HepG2 (cell line): Measurements from ENCODE around the gene HPS3. TPM values are rescaled to one million over a fixed set of nuclear protein-coding genes. Genes with fewer than 3 reads are reported as not detected.

Source experiments
- ATF7-NPFF ChIP-seq: sonication (generic); formaldehyde crosslinking; IDR thresholded peaks from 2 replicates; pipeline ENCODE4 v1.8.1; 2023; ENCODE audit warnings: mild to moderate bottlenecking, low read depth, missing genetic modification reagents, moderate library complexity
- CCAR2 ChIP-seq: fragments of 200-400 bp; formaldehyde crosslinking; optimal IDR thresholded peaks from 2 replicates; pipeline ENCODE3; 2018; ENCODE audit warnings: low read depth, mild to moderate bottlenecking, low read length, moderate library complexity
- CCDC6 ChIP-seq: sonication (generic); formaldehyde crosslinking; IDR thresholded peaks from 2 replicates; pipeline ENCODE4 v1.8.1; 2022; ENCODE audit warnings: mild to moderate bottlenecking, missing genetic modification reagents, moderate library complexity
- ELF1 ChIP-seq: sonication (generic); formaldehyde crosslinking; IDR thresholded peaks from 2 replicates; pipeline ENCODE4 v1.4.0; 2020; ENCODE audit warnings: missing genetic modification reagents
- IKZF1 ChIP-seq: fragments of 450-650 bp; IDR thresholded peaks from 2 replicates; pipeline ENCODE4 v1.7.1; 2016
- KDM5A ChIP-seq: fragments of 200-600 bp; sonication (generic); IDR thresholded peaks from 2 replicates; pipeline ENCODE4 v1.7.0; 2018; ENCODE audit warnings: antibody characterized with exemption, mild to moderate bottlenecking, low read length, borderline replicate concordance
- KLF11 ChIP-seq: IDR thresholded peaks from 2 replicates; pipeline ENCODE4 v1.6.1; 2016; ENCODE audit warnings: missing compliant biosample characterization
- NFE2L2 ChIP-seq: fragments of 150-350 bp; IDR thresholded peaks from 2 replicates; pipeline ENCODE4 v1.6.1; 2014; ENCODE audit warnings: low read length
- PRMT3 ChIP-seq: sonication (generic); formaldehyde crosslinking; IDR thresholded peaks from 2 replicates; pipeline ENCODE4 v1.8.1; 2022; ENCODE audit warnings: low read depth, mild to moderate bottlenecking, moderate library complexity, missing genetic modification reagents, borderline replicate concordance
- SAFB2 ChIP-seq: sonication (generic); formaldehyde crosslinking; IDR thresholded peaks from 2 replicates; pipeline ENCODE4 v1.5.1; 2020; ENCODE audit warnings: missing genetic modification reagents, low read depth, mild to moderate bottlenecking, borderline replicate concordance
- YY1 ChIP-seq: IDR thresholded peaks from 2 replicates; pipeline ENCODE4 v1.6.1; 2011; ENCODE audit warnings: low read length, low read depth, moderate library complexity, mild to moderate bottlenecking; ENCODE audit not compliant: insufficient read depth, insufficient replicate concordance
- ZNF382 ChIP-seq: sonication (generic); formaldehyde crosslinking; IDR thresholded peaks from 2 replicates; pipeline ENCODE4 v1.5.0; 2020; ENCODE audit warnings: missing genetic modification reagents, mild to moderate bottlenecking, borderline replicate concordance
- ZNF761 ChIP-seq: sonication (generic); formaldehyde crosslinking; conservative IDR thresholded peaks from 2 replicates; pipeline ENCODE4 v1.4.0; 2020; ENCODE audit warnings: mild to moderate bottlenecking, missing genetic modification reagents
- polyA plus RNA-seq, 8 experiments: library from polyadenylated mRNA; depleted of rRNA in 3 of 8; stranded (reverse) in 7 of 8; unstranded in 1 of 8; fragments of >200 nt; fragmentation: Illumina TruSeq in 4 of 8; extraction: Trizol in 4 of 8; gene quantifications; 2 replicates each; pipeline versions ENCODE4 v1.2.1 to v1.2.3, GENCODE V29; 2011 to 2016; ENCODE audit warnings: low read depth in 4 of 8, missing spikeins in 1 of 8, mixed read lengths in 1 of 8; ENCODE audit not compliant: insufficient read depth in 1 of 8
- total RNA-seq, 5 experiments: library from RNA; depleted of rRNA; stranded (reverse); fragments of >200 nt; fragmentation: Illumina TruSeq; extraction: Trizol; gene quantifications; 2 replicates each; pipeline ENCODE4 v1.2.3, GENCODE V29; 2016; ENCODE audit warnings: low read depth in 1 of 5
- TF ChIP-seq, protein P1 (sequence below): sonication (generic); formaldehyde crosslinking; IDR thresholded peaks from 2 replicates; pipeline ENCODE4 v1.4.0; 2020; ENCODE audit warnings: mild to moderate bottlenecking, missing genetic modification reagents
- TF ChIP-seq, protein P2 (sequence below): IDR thresholded peaks from 2 replicates; pipeline ENCODE4 v1.6.1; 2012; ENCODE audit warnings: low read length, improper control_type of control experiment
- TF ChIP-seq, protein P3 (sequence below): sonication (generic); formaldehyde crosslinking; IDR thresholded peaks from 2 replicates; pipeline ENCODE4 v1.8.0; 2022; ENCODE audit warnings: mild to moderate bottlenecking, missing genetic modification reagents

The HPS3 gene
- total and polyA plus RNA-seq, 2 of the 13 experiments (the other 11 are each of a cell fraction or from before 2014, with no cell fraction given), result 9.5 to 18.9 TPM

DNA sequence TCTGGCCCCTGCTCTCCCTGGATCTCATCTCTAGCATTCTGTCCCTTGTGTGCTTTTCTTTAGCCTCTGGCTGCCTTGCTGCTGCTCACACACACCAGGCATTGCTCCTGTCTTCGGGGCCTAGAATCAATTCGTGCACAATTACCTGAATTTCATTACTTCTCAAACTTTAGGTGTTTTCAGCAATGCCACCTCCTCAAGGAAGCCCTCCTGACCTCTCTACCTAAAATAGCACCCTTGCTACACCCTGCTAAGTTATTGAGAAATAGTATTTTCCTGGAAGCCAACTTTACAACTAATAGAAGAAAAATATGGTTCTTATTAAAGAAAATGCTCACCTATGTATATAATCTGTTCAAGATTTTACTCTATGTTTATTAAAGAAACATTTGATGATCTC is 51.7 kb downstream of the HPS3 start (continued):
- TF ChIP-seq, protein P1, sequence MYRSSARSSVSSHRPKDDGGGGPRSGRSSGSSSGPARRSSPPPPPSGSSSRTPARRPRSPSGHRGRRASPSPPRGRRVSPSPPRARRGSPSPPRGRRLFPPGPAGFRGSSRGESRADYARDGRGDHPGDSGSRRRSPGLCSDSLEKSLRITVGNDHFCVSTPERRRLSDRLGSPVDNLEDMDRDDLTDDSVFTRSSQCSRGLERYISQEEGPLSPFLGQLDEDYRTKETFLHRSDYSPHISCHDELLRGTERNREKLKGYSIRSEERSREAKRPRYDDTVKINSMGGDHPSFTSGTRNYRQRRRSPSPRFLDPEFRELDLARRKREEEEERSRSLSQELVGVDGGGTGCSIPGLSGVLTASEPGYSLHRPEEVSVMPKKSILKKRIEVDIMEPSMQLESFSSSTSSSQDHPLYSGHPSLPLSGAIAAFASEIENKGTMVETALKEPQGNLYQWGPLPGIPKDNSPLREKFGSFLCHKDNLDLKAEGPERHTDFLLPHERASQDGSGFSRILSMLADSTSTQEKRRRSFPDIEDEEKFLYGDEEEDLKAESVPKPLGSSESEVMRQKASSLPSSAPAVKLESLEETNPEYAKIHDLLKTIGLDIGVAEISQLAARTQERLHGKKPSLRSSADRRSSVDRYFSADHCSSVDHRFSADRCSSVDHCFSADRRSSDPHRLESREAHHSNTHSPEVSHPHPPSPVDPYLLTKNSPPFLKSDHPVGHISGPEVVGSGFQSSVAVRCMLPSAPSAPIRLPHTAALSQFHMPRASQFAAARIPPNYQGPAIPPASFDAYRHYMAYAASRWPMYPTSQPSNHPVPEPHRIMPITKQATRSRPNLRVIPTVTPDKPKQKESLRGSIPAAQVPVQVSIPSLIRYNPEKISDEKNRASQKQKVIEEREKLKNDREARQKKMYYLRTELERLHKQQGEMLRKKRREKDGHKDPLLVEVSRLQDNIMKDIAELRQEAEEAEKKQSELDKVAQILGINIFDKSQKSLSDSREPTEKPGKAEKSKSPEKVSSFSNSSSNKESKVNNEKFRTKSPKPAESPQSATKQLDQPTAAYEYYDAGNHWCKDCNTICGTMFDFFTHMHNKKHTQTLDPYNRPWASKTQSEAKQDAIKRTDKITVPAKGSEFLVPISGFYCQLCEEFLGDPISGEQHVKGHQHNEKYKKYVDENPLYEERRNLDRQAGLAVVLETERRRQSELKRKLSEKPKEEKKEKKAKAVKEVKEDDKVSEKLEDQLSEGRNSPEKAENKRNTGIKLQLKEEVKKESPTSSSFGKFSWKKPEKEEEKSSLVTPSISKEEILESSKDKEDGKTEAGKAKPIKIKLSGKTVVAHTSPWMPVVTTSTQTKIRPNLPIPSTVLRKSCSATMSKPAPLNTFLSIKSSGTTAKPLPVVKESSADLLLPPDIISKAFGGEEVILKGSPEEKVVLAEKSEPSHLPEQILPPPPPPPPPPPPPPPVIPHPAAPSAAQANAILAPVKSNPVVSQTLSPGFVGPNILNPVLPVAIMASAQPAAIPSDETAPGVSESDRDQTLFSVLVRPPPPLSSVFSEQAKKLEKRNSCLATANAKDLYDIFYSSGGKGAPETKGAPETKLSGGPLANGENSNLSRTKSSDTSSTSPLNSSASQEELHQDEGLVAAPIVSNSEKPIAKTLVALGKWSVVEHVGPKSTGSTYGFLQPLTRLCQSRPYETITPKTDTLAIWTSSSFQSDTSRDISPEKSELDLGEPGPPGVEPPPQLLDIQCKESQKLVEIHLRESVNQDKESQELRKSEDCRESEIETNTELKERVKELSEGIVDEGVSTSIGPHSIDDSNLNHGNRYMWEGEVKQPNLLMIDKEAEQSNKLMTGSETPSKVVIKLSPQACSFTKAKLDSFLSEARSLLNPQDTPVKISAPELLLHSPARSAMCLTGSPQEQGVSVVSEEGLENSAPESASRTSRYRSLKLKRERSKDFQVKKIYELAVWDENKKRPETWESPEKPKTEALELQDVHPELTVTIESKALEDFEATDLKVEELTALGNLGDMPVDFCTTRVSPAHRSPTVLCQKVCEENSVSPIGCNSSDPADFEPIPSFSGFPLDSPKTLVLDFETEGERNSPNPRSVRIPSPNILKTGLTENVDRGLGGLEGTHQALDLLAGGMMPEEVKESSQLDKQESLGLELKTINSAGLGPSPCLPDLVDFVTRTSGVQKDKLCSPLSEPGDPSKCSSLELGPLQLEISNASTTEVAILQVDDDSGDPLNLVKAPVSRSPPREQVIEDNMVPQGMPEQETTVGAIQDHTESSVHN, result no peak
- TF ChIP-seq CCAR2 (no peak), SAFB2 (CRISPR knock-in tag) (no peak), ATF7-NPFF (no peak), NFE2L2 (no peak), KDM5A (no peak), ZNF382 (CRISPR knock-in tag) (no peak), PRMT3 (CRISPR knock-in tag) (no peak), CCDC6 (CRISPR knock-in tag) (no peak), YY1 (no peak), ELF1 (CRISPR knock-in tag) (no peak), KLF11 (CRISPR knock-in tag) (no peak), ZNF761 (CRISPR knock-in tag) (no peak), IKZF1 (no peak)
- TF ChIP-seq, protein P2, sequence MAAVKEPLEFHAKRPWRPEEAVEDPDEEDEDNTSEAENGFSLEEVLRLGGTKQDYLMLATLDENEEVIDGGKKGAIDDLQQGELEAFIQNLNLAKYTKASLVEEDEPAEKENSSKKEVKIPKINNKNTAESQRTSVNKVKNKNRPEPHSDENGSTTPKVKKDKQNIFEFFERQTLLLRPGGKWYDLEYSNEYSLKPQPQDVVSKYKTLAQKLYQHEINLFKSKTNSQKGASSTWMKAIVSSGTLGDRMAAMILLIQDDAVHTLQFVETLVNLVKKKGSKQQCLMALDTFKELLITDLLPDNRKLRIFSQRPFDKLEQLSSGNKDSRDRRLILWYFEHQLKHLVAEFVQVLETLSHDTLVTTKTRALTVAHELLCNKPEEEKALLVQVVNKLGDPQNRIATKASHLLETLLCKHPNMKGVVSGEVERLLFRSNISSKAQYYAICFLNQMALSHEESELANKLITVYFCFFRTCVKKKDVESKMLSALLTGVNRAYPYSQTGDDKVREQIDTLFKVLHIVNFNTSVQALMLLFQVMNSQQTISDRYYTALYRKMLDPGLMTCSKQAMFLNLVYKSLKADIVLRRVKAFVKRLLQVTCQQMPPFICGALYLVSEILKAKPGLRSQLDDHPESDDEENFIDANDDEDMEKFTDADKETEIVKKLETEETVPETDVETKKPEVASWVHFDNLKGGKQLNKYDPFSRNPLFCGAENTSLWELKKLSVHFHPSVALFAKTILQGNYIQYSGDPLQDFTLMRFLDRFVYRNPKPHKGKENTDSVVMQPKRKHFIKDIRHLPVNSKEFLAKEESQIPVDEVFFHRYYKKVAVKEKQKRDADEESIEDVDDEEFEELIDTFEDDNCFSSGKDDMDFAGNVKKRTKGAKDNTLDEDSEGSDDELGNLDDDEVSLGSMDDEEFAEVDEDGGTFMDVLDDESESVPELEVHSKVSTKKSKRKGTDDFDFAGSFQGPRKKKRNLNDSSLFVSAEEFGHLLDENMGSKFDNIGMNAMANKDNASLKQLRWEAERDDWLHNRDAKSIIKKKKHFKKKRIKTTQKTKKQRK, result no peak
- TF ChIP-seq, protein P3, sequence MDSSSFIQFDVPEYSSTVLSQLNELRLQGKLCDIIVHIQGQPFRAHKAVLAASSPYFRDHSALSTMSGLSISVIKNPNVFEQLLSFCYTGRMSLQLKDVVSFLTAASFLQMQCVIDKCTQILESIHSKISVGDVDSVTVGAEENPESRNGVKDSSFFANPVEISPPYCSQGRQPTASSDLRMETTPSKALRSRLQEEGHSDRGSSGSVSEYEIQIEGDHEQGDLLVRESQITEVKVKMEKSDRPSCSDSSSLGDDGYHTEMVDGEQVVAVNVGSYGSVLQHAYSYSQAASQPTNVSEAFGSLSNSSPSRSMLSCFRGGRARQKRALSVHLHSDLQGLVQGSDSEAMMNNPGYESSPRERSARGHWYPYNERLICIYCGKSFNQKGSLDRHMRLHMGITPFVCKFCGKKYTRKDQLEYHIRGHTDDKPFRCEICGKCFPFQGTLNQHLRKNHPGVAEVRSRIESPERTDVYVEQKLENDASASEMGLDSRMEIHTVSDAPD (CRISPR knock-in tag), result no peak
